Jurkat, Clone E6-1 (cell line): ENCODE data around the gene PSMD2.
"Not testable (repeated sequence)": the region's sequence is repeated elsewhere in the genome, so short reads cannot be mapped to it uniquely, and the experiment has no call there.

Source experiments
- DNase-seq: peaks from one replicate; pipeline ENCODE4 v3.0.0-alpha.2; 2011; ENCODE audit warnings: low read depth, low spot score
- H3K4me3 ChIP-seq: 2 replicates; pipeline ENCODE4 v1.5.1; 2011; ENCODE audit warnings: mild to moderate bottlenecking, low read length, control low read depth, moderate library complexity

PSMD2 gene

GRCh38 chr3:184335291-184335660 lies 36.2 kb downstream of the PSMD2 start:
- DNase-seq: no peak
- peak overlapping the region; percentile 65 for H3K4me3 ChIP-seq

- DNase-seq: peak; percentile 44
- peak overlapping the region; percentile 65 for H3K4me3 ChIP-seq
Measured at GRCh38 chr3:184335661-184336546, 36.9 kb downstream of the PSMD2 start.

- DNase-seq: no peak
Measured at GRCh38 chr3:184336547-184337398, 37.7 kb downstream of the PSMD2 start.

GRCh38 chr3:184337399-184337714 lies 38.3 kb downstream of the PSMD2 start, which contains the start of gene FAM131A:
Gene FAM131A (plus strand): TSS chr3:184337600. CDS start chr3:184337631, 31 bp downstream.
- DNase-seq: no peak
- peak within 1 kb of the TSS; percentile 65 for H3K4me3 ChIP-seq

More at GRCh38 chr3:184336547-184337398, 37.7 kb downstream of the PSMD2 start:
- peak overlapping the region; percentile 65 for H3K4me3 ChIP-seq

- no peak overlapping the region for H3K4me3 ChIP-seq
- no peak for DNase-seq
Measured at GRCh38 chr3:184337981-184338380, 38.9 kb downstream of the PSMD2 start.

- no peak overlapping the region for H3K4me3 ChIP-seq
- DNase-seq: no peak
Measured at GRCh38 chr3:184338511-184338945, 39.5 kb downstream of the PSMD2 start.

- H3K4me3 ChIP-seq: no peak overlapping the region
- no peak for DNase-seq
Measured at GRCh38 chr3:184339001-184339400, 40.0 kb downstream of the PSMD2 start.

GRCh38 chr3:184339451-184340135 lies 40.6 kb downstream of the PSMD2 start:
- not testable (repeated sequence) for DNase-seq, H3K4me3 ChIP-seq

- no peak overlapping the region for H3K4me3 ChIP-seq
- DNase-seq: no peak
Measured at GRCh38 chr3:184341925-184342324, 42.9 kb downstream of the PSMD2 start.

- H3K4me3 ChIP-seq: no peak overlapping the region
- DNase-seq: no peak
Measured at GRCh38 chr3:184343200-184343876, 44.3 kb downstream of the PSMD2 start.

GRCh38 chr3:184344579-184345316 lies 45.7 kb downstream of the PSMD2 start:
- no peak overlapping the region for H3K4me3 ChIP-seq
- DNase-seq: no peak

GRCh38 chr3:184345317-184346144 lies 46.5 kb downstream of the PSMD2 start:
- no peak overlapping the region for H3K4me3 ChIP-seq
- peak; percentile 39 for DNase-seq

GRCh38 chr3:184346480-184347190 lies 47.6 kb downstream of the PSMD2 start:
- no peak for DNase-seq
- no peak overlapping the region for H3K4me3 ChIP-seq

- no peak overlapping the region for H3K4me3 ChIP-seq
- no peak for DNase-seq
Measured at GRCh38 chr3:184347321-184348056, 48.4 kb downstream of the PSMD2 start.

- no peak for DNase-seq
- H3K4me3 ChIP-seq: no peak overlapping the region
Measured at GRCh38 chr3:184348057-184348382, 49.0 kb downstream of the PSMD2 start.
